ENCODE measurements around the gene GDI1.

GRCh38 chrX:154467556-154467955 lies 30.6 kb downstream of the GDI1 start:
- no peak for TF ChIP-seq POLR2A (conservative IDR thresholded peaks at IDR 0.05)
- no peak for TF ChIP-seq PATZ1 (CRISPR knock-in tag; IDR thresholded peaks at IDR 0.05; ENCODE audit: borderline replicate concordance)
- TF ChIP-seq REST (IDR thresholded peaks at IDR 0.05; ENCODE audit: borderline replicate concordance) = no peak
- TF ChIP-seq REST (CRISPR knock-in tag; IDR thresholded peaks at IDR 0.05; ENCODE audit: low read depth) = no peak
- no peak for TF ChIP-seq KLF13 (tag; IDR thresholded peaks at IDR 0.05; ENCODE audit: borderline replicate concordance, low read depth)
- no peak for TF ChIP-seq ZNF274 (IDR thresholded peaks at IDR 0.05; ENCODE audit: borderline replicate concordance, low read depth, low read length)
- no peak for TF ChIP-seq ZNF217 (CRISPR knock-in tag; IDR thresholded peaks at IDR 0.05)
- TF ChIP-seq HCFC1 (IDR thresholded peaks at IDR 0.05; ENCODE audit: low read depth, low read length) = no peak
- TF ChIP-seq ZNF212 (CRISPR knock-in tag; IDR thresholded peaks at IDR 0.05) = no peak
